GM21737 (cell line): Measurements from ENCODE around the gene ACER3.
"Not testable (repeated sequence)": the region's sequence is repeated elsewhere in the genome, so short reads cannot be mapped to it uniquely, and the experiment has no call there.

Source experiments
- ATAC-seq: cut with Tn5 transposase; IDR thresholded peaks from one replicate; pipeline ENCODE4 v1.9.1; 2021; ENCODE audit warnings: mild to moderate bottlenecking, moderate library complexity; ENCODE audit not compliant: unreplicated experiment

The ACER3 gene

DNA sequence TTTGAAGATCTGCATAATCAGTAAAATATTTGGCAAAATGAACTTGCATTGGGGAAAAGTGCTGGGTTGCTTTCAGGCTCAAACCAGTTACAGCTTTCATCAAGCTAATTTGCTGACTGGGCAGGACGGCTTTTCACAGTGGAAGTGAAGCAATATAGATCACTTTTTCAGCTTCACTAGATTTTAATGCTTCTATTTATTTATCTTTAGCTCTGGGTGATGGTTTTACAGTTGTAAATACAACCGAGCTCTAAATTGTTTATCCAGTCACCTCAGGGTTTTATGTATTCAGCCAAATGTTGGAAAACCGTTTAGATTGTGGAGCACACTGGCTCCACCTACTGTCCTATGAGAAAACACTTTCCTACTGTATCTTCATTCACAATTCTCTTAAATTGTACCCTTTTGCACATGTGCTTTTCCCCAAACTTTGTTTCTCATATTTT is 58.2 kb downstream of the ACER3 start:
- no peak for ATAC-seq

DNA sequence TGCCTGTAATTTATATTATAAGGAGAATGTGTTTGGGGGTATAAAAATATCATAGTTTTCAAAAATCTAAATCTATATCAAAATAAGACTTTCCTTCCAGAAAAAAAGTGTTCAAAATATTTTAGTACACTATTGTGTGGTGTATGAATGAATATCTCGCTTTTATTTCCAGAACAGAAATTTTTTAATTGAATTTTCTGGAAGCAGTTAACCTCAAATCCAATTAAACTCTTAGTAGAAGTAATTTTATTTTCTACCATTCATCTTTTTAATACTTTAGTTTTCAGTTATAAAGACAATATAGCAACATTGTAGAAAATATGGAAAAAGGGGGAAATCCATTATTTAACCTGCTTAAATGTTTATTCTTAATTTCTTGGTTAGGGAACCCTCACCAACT is 58.7 kb downstream of the ACER3 start:
- no peak for ATAC-seq

DNA sequence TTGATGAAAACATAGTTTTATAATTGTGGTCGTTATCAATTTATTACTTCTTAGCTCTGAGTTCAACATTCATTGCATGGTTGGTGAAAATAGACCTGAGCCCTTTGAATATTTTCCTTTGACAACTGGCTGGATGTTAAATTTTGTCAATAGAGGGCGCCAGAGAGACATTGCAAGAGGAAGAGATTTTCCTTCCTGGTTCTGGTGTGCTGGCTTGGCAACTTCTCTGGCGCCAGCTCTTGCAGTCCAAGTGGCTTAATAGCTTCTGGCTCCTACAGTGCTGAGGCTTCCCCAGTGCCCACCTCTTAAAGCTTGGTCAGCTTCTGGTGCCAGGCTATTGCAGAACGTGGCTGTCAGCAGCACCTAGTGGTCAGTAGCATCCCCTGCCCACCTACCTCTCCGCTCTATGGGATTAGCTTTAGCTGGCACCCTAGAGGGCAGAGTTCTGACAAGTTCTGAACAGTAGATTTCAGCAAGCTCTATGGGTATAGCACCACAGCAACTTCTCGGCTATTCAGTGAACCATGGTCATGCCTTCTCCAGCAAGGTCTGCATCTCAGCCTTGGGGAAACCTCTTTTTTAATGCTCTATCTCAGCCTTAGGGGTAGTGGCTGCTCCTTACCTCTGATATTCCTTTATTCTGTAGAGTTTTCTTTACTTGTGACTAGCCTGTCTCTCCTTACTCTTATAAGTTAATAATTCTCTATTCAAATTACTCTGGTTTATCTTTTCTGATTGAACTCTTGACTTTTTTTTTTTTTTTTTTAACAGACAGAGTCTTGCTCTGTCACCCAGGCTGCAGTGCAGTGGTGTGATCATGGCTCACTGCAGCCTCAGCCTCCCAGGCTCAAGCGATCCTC is 59.4 kb downstream of the ACER3 start:
- peak; percentile 51 for ATAC-seq

DNA sequence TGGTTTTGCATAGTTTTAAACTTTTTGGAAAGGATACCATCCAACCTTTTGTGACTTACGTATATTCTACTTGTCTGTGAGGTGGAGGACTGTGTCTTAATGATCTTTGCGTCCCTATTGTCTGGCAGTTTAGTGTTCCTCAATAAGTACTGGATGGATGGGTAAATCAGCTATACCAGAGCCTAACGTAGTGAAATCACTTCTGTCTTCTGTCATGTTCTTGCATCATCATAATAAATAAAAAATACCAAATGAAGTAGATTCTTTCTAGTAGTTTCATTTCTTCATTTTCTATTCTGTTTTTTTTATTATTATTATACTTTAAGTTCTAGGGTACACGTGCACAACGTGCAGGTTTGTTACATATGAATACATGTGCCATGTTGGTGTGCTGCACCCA is 66.4 kb downstream of the ACER3 start:
- ATAC-seq, result no peak

DNA sequence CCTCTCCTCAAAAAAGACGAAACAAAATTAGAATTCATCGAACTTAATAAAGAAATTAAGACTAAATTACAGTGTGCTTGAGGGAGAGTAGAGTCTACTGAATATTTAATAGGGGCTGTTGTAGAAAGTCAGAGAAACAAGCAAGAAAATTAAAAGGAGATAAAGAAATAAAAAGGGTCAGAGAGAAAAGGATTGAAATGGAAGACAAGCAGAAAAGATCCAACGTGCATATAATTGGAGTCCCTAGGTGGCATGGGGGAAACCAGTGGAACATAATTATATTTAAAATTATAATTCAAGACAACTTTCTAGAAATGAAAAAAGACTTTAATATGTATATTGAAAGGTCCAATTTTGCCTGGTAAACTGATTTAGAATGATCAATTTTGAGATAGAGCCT is 74.3 kb downstream of the ACER3 start:
- ATAC-seq, result no peak

DNA sequence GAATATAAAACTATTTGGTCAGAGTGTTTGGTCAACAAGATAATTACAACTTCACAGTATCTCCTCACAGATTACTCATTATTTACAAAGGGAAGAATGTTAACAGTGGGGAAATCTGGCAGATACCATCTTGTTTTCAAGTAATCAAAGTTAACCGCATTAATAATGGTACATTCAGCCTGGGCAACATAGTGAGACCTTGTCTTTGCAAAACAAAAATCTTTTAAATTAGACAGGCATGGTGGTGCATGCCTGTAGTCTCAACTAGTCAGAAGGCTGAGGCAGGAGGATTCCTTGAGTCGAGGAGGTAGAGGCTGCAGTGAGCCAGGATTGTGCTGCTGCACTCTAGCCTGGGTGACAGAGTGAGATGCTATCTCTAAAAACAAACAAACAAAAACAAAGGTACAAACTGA is 78.5 kb downstream of the ACER3 start:
- no peak for ATAC-seq

DNA sequence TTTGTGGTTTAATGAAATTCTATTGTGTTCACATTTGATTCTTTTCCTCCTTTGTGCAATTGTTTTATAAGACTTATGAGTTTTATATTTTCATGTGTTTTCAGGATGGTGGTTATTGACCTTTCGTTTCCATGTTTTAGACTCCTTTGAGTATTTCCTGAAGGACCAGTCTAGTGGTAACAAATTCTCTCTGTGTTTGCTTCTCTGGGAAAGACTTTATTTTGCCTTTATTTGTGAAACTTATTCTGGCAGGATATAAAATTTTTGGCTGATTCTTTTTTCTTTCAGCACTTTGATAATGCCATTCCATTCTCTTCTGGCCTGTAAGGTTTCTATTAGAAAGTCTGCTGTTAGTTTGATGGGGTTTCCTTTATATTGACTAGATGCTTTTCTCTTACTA is 83.5 kb downstream of the ACER3 start:
- no peak for ATAC-seq

DNA sequence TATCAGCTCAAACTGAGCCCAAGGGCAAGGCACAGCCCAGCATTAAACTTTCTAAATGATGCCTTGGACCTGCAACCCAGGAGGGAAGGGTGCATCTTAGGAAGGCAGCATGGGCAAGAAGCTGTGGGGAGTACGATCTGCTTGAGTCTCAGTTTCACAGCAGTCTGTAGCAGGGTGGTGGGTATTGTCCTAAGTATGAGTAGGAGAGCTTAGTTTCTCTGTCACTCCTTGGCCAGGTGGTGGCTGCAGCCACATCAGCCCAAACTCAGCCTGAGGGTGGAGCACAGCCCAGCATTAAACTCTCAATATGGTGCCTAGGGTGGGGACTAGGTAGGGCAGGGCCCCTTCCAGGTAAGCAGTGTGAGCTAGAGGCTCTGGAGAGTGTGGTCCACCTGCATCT is 85.5 kb downstream of the ACER3 start:
- ATAC-seq, result no peak

DNA sequence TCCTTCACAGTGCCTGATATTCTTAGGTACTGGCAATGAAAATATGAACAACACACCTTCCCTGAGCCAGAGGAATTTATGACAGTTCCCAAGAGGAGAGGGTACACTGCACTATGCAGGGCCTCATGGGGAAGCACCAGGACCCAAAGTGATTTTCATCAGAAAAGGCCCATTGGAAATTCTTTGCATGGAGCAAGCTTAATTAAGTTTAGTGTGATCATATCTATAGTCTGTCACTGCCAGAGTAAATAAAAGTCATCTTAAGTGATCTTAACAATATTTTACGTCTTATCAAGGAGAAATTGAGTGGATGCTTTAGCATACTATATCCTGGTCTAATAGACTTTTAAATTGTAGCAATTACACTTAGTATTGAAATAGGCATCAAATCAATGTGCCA is 86.5 kb downstream of the ACER3 start:
- ATAC-seq, result no peak

DNA sequence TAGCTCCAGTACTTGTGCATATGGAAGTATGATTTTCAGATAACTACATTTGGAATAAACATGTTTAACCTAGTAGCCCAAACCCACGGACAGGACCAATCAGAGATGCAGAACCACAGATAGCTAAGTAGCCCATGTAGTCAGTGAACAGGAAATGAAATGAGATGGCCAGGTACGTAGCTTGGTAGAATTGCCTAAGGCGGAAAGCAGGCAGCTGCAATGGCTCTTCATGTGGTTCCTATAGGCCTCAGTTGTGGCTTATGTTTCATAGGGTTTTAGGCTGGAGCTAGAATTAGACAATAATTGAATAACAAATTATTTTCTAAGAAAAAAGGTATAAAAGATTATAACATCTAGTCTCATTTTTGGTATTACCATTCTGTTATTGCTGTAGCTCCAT is 87.1 kb downstream of the ACER3 start:
- ATAC-seq, result no peak

DNA sequence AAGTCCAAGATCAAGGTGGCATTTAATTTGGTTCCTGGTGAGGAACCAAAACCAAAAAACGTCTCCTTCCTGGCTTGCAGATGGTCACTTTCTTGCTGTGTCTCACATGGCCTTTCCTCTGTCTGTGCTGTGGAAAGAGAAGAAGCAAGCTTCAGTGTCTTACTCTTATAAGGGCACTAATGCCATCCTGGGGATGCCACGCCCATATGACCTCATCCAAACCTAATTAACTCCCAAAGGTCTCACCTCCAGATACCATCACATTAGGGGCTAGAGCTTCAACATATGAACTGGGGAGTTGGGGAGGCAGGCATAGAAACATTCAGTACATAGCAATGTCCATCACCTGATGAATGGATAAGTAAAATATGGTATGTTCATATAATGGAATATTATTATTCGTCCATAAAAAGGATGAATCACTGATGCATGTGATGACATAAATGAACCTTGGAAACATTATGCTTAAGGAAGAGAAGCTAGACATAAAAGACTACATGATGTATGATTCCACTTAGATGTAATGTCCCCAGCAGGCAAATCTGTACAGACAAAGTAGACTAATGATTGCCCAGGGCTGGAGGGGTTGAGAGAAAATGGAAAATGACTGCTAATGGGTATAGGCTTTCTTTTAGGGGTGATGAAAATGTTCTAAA is 94.9 kb downstream of the ACER3 start:
- ATAC-seq, result no peak

DNA sequence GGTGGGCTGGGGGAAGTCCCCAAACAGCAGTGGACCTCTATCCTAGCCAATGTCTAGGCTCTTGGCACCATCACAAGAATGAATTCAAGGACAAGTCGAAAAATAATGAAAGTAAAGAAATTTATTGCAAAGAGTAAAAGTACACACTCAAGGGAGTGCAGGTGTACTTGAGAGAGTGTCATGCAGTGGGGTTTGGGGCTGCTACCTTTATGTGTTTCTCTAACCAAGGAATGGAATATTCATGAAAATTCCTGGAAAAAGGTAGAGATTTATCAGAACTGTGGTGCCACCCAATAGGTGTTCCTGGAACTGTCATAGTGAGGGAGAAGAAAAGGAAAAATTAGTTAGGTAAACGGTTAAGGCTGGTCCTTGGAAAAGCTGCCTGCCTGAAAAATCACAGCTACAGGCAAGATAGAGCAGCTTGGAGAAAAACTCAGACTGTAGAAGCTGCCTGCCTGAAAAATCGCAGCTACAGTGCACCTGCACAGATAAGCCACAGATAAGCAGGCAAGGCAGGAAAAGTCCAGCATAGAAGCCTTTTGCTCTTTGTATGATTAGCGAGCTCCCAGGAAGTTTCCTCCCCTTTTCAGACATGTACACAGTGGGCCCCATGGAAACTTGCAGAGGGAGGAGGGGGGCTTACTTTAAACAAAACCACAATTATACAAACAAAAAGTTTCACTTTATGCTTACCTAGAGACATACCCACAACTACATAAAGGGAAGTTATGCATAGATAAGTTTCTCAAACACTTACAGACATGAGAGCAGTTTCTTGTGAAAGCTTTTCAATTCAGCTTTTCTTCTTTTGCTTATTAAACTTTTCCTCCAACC is 102.1 kb downstream of the ACER3 start:
- peak; percentile 94 for ATAC-seq

DNA sequence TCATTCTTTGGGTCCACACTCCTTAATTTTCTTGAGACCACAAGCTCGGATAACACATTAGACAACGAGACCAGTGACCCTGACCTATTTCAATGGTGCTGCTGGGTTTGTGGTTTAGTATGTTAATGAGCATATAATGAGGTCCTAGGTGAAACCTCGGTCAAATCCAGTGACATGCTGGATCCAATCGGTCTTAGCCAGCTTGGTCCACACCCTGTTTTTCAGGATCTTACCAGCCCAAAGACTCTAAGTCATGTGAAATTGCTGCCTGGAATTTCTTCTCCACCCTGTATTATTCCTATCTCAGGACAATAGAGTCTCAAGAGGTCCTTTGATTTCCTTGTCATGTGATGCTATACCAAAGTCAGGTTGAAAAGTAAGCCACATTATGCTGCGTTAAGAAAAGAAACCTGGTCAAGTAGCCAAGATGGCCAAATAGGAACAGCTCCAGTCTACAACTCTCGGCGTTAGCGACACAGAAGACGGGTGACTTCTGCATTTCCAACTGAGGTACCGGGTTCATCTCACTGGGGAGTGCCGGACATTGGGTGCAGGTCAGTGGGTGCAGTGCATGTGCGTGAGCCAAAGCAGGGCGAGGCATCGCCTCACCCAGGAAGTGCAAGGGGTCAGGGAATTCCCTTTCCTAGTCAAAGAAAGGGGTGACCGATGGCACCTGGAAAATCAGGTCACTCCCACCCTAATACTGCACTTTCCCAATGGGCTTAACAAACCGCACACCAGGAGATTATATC is 102.9 kb downstream of the ACER3 start:
- ATAC-seq, result not testable (repeated sequence)

DNA sequence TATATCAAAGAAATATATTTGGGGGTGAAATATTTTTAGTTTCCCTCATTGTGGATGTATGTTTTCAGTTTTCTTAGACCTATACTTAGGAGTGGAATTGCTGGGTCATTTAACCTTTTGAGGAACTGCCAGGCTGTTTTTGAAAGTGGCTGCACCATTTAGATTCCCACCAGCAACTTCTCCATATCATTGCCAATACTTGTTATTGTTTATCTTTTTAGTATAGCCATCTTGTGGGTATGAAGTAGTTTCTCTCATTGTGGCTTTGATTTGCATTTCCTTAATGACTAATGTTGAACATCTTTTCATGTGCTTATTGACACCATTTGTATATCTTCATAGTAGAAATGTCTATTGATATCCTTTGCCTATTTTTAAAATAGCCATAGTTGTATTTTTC is 111.3 kb downstream of the ACER3 start:
- ATAC-seq, result no peak

DNA sequence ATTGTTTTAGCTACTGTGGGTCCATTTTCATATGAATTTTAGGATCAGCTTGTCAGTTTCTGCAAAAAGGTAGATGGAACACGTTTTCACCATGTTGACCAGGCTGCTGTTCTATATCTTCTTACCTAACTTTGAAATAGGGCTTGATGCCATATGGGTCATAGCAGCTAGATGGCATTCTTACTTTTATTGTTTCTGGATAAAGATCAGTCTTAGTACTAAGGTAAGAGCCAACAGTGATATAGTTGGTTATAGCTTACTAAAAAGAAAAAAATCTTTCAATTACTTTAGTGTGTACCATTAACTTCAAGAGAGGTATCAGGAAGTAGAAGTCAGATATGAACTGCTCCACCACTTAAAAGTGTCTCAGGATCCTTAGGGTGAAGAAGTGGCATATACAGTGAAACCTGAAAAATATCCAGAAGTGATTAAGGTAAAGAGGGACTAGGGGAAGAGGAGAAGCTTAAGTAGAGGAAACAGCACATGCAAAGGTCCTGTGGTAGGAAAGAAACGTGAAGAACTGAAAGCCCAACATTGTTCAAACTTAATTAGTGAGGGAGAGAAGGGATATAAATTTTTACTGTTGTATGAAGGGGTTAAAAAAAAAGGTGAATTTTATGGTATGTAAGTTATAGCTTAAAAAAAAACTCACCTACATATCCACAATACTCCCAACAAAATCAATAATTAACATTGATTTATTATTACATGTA is 113.6 kb downstream of the ACER3 start:
- ATAC-seq, result no peak

DNA sequence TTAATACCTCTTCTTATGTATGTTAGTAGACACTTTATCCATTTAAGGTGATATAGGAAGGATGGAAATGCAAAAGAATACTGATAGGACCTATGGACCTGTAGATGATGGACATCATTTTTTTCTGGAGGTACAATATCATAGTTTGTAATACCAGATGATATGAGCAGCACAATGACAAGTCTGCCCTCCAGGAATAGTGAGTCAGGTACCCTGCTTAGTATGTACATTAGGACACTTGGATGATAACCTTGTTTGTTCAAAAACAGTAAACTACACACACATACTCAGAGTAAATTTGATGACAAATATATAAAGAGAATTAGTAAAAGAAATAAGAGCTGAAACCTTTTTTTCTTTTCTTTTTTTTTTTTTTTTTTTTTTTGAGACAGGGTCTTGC is 114.8 kb downstream of the ACER3 start:
- ATAC-seq, result no peak

DNA sequence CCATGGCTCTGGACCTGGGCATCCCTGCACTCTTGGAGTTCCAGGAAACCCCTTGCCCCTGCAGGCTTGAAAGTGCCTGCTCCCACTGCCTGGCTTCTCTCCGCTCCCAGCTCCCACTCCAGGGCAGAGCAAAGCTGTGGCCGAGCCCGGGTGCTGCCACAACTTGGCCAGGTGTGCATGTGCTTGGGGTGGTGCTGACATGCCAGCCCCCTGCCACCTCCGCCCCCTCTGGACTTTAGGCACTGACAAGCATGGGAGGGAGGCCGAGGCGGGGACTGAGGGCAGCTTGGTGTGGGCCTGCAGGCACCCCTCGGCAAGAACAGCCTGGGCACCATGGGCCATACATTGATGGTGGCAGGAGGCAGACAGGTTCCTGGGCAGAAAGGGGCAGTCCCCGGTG is 117.1 kb downstream of the ACER3 start:
- ATAC-seq, result no peak

DNA sequence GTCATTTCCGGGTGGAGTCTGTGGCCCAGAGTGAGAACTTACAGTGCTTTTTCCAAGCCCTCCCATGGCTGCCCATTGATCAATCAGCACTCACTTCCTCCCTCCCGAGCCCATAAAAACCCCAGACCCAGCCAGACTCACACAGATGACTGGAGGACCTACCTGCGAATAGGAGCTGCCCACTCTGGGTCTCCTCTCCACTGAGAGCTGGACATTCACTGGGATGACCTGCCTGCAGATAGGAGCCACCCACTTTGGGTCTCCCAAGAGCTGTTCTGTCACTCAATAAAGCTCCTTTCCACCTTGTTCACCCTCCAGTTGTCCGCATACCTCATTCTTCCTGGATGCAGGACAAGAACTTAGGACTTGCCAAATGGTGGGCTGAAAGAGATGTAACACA is 117.5 kb downstream of the ACER3 start:
- ATAC-seq, result no peak

DNA sequence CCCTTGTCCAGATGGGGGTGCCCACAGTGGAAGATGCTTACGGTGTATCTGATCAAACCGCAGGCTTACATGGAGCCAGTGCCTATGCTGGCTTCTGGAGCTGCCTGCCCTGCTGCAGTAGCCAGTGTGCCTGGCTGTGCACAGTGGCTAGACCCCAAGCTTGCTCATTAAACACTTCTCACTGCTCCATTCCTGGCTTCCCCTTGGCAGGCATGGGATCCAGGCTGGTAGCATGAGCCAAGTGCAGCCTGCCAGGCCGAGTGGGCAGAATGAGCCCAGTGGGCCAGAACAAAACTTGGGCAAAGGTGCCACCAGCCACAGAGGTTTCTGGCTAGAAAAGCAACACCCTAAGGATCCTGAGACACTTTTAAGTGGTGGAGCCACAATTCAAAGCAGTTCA is 118.1 kb downstream of the ACER3 start:
- ATAC-seq, result no peak

DNA sequence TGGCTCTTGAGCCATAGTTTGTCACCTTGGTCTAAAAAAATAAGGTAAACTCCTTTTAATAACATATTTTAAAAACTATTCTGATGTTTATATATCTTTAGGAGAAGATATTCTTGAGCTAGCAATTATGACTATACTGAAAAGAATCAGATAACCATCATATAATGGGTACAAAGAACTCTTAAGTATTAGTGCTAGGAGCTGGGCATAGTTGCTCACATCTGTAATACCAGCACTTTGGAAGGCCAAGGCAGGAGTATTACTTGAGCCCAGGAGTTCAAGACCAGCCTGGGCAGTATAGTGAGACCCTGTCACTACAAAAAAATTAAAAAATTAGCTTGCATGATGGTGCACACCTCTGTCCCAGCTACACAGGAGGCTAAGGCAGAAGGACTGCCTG is 119.5 kb downstream of the ACER3 start:
- no peak for ATAC-seq
